SU-DHL-6 (cell line): ENCODE results near the gene BEST2.

Experiments
- H2AFZ ChIP-seq: fragments of 200-600 bp; sonication (generic); 2 replicates; pipeline ENCODE4 v1.6.1; 2014; ENCODE audit warnings: low read depth, mild to moderate bottlenecking, moderate library complexity, mixed read lengths, antibody characterized with exemption, low read length; ENCODE audit not compliant: severe bottlenecking
- H3F3A ChIP-seq: fragments of 200-600 bp; shearing (Covaris generic); 2 replicates; pipeline ENCODE4 v1.6.0; 2016; ENCODE audit warnings: antibody characterized with exemption, mild to moderate bottlenecking; ENCODE audit not compliant: insufficient read depth
- H3K27ac ChIP-seq: fragments of 200-600 bp; sonication (generic); 2 replicates; pipeline ENCODE4 v1.5.1; 2016; ENCODE audit warnings: low read depth, mild to moderate bottlenecking, low read length, moderate library complexity, mixed read lengths
- H3K27me3 ChIP-seq: fragments of 200-600 bp; sonication (generic), shearing (Covaris generic); 2 replicates; pipeline ENCODE4 v1.6.0; 2014; ENCODE audit warnings: mild to moderate bottlenecking, low read length
- H3K36me3 ChIP-seq: fragments of 200-600 bp; sonication (generic); 2 replicates; pipeline ENCODE4 v1.6.1; 2014; ENCODE audit warnings: mild to moderate bottlenecking, low read length, mixed read lengths
- H3K4me2 ChIP-seq: fragments of 300-600, 200-600 bp; shearing (Covaris generic), sonication (generic); 2 replicates; pipeline ENCODE4 v1.6.0; 2014; ENCODE audit warnings: low read length, low read depth, mild to moderate bottlenecking; ENCODE audit not compliant: poor library complexity, severe bottlenecking
- H3K4me3 ChIP-seq: fragments of 200-600 bp; sonication (generic); 2 replicates; pipeline ENCODE4 v1.5.1; 2014; ENCODE audit warnings: antibody characterized with exemption, low read length, mild to moderate bottlenecking, mixed read lengths; ENCODE audit not compliant: insufficient read depth, poor library complexity, severe bottlenecking
- H3K79me2 ChIP-seq: fragments of 200-600 bp; sonication (generic); 2 replicates; pipeline ENCODE4 v1.6.1; 2014; ENCODE audit warnings: mild to moderate bottlenecking, low read length, moderate library complexity; ENCODE audit not compliant: insufficient read depth
- H3K9ac ChIP-seq: fragments of 200-600 bp; sonication (generic); 2 replicates; pipeline ENCODE4 v1.7.0; 2014; ENCODE audit warnings: mild to moderate bottlenecking, low read length
- H3K9me2 ChIP-seq: fragments of 200-600 bp; sonication (generic); replicated peaks from 2 replicates; pipeline ENCODE4 v1.6.1; 2014; ENCODE audit warnings: low read length; ENCODE audit not compliant: insufficient read depth
- H3K9me3 ChIP-seq: fragments of 200-600 bp; sonication (generic); 2 replicates; pipeline ENCODE4 v1.6.1; 2014; ENCODE audit warnings: low read length, mixed read lengths; ENCODE audit not compliant: insufficient read depth
- H4K20me1 ChIP-seq: fragments of 200-600 bp; sonication (generic); 2 replicates; pipeline ENCODE4 v1.6.1; 2014; ENCODE audit warnings: low read depth, mild to moderate bottlenecking, antibody characterized with exemption, low read length, moderate library complexity, mixed read lengths
- CTCF ChIP-seq: fragments of 200-600 bp; sonication (generic); IDR thresholded peaks from one replicate; pipeline ENCODE4 v1.5.1; 2017; ENCODE audit warnings: antibody characterized with exemption, mild to moderate bottlenecking, low read length, moderate library complexity; ENCODE audit not compliant: insufficient read depth, poor library complexity, severe bottlenecking
- EZH2phosphoT487 ChIP-seq: fragments of 200-600 bp; sonication (generic), shearing (Covaris generic); conservative IDR thresholded peaks from 2 replicates; pipeline ENCODE4 v1.6.1; 2018; ENCODE audit warnings: mild to moderate bottlenecking, antibody characterized with exemption, low read length, moderate library complexity, mixed read lengths

Gene BEST2

GRCh38 chr19:12806242-12807081 is 54.9 kb downstream of the BEST2 start, which contains the start of gene RNASEH2A:
RNASEH2A (plus strand) TSS chr19:12806584; CDS start chr19:12806674, 90 bp downstream.
- Histone ChIP-seq H3K4me2 (peak within 1 kb of the TSS; percentile 63), H3K9ac (peak within 1 kb of the TSS; percentile 90), H3K36me3 (peaks cover 5% of the 10 kb centered on the region; the same call in 1 of the 2 replicates), H3K4me3 (peak within 1 kb of the TSS; percentile 78), H3K79me2 (peaks cover 10% of the 10 kb centered on the region), H4K20me1 (no peaks in the 10 kb centered on the region), H3K9me2 (no peaks in the 10 kb centered on the region), H3K27me3 (no peaks in the 10 kb centered on the region), H3K9me3 (no peaks in the 10 kb centered on the region), H3F3A (0 out of 2 replicates have a peak, but pooled peaks cover 3% of the 10 kb centered on the region), H3K27ac (peak within 1 kb of the TSS; percentile 60), H2AFZ (peak within 1 kb of the TSS; percentile 68)
- no peak for TF ChIP-seq EZH2phosphoT487
- no peak for TF ChIP-seq CTCF
